Endothelial cell (in vitro differentiated cells): ENCODE measurements around the gene SH2D2A. TPM values are rescaled to one million over a fixed set of nuclear protein-coding genes. Genes with fewer than 3 reads are reported as not detected.

ENCODE experiments used
- DNase-seq: peaks from one replicate; pipeline ENCODE4 v3.0.0; 2021; ENCODE audit warnings: low spot score
- H3K27ac Mint-ChIP-seq: one replicate; pipeline ENCODE4 v1.8.0; 2021; ENCODE audit warnings: mixed read lengths, inconsistent platforms; ENCODE audit not compliant: unreplicated experiment
- H3K27me3 Mint-ChIP-seq: one replicate; pipeline ENCODE4 v1.8.0; 2021; ENCODE audit warnings: mild to moderate bottlenecking, moderate library complexity, mixed read lengths, inconsistent platforms; ENCODE audit not compliant: unreplicated experiment
- H3K36me3 Mint-ChIP-seq: one replicate; pipeline ENCODE4 v1.8.0; 2021; ENCODE audit warnings: mild to moderate bottlenecking, low read depth, mixed read lengths, inconsistent platforms; ENCODE audit not compliant: unreplicated experiment
- H3K4me1 Mint-ChIP-seq: one replicate; pipeline ENCODE4 v1.8.0; 2021; ENCODE audit warnings: mild to moderate bottlenecking, mixed read lengths, inconsistent platforms; ENCODE audit not compliant: unreplicated experiment
- H3K4me3 Mint-ChIP-seq: one replicate; pipeline ENCODE4 v1.8.0; 2021; ENCODE audit warnings: mild to moderate bottlenecking, mixed read lengths, inconsistent platforms; ENCODE audit not compliant: unreplicated experiment
- H3K9me3 Mint-ChIP-seq: one replicate; pipeline ENCODE4 v1.8.0; 2021; ENCODE audit warnings: mixed read lengths, inconsistent platforms; ENCODE audit not compliant: unreplicated experiment
- total RNA-seq: library from RNA; stranded (reverse); fragmentation: NEBNext Ultra II Directional; extraction: Animal tissue kit (Norgen Biotek cat#: 25700); gene quantifications from one replicate; pipeline ENCODE4 v1.2.1, GENCODE V29; 2021; ENCODE audit not compliant: unreplicated experiment
- TF ChIP-seq, protein P1 (sequence below): fragments of 200-600 bp; sonication (generic); IDR thresholded peaks from one replicate; pipeline ENCODE4 v1.5.0; 2021; ENCODE audit warnings: antibody characterized with exemption; ENCODE audit not compliant: unreplicated experiment

The SH2D2A gene
- total RNA-seq, 1 donor from 2014 or later: not detected

DNA sequence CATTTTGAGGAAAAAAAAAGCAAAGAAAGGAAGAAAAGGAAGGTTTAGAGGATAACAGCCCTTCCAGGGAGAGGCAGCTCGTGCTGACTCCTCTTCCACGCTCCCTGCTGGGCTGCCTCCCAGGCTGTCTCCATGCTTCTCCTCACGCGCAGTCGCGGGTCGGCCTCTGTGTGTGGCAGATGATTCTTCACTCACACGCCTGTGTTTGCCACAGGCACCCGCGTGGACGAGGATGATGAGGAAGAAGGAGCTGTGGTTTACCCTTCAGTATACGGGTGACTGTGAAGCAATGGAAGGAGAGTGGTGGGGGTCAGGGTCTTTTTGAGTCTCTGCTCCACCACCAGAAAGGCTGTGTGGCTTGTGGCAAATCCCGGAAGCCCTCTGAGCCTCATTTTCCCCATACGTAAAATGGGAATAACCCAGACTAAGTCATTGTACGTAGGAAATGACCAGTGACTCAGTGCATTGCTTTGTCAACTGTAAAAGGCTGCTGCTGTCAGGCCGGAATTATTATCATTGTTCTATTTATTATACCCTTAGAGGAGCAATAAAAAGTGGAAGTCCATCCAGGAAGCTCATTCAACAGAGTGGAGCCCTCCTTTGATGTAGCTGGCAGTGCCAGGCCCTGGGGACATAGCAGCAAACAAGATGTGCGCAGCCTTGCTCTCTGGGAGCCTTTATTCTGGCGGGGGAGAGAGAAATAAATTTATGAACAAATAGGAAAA, 11.9 kb upstream of the SH2D2A start:
- Mint-ChIP-seq H3K27me3 (peaks cover 6% of the 10 kb centered on the region), H3K27ac (no peak overlapping the region), H3K4me1 (no peaks in the 10 kb centered on the region), H3K36me3 (peaks cover 3% of the 10 kb centered on the region), H3K4me3 (no peak overlapping the region), H3K9me3 (no peaks in the 10 kb centered on the region)
- no peak for DNase-seq
- TF ChIP-seq, protein P1, sequence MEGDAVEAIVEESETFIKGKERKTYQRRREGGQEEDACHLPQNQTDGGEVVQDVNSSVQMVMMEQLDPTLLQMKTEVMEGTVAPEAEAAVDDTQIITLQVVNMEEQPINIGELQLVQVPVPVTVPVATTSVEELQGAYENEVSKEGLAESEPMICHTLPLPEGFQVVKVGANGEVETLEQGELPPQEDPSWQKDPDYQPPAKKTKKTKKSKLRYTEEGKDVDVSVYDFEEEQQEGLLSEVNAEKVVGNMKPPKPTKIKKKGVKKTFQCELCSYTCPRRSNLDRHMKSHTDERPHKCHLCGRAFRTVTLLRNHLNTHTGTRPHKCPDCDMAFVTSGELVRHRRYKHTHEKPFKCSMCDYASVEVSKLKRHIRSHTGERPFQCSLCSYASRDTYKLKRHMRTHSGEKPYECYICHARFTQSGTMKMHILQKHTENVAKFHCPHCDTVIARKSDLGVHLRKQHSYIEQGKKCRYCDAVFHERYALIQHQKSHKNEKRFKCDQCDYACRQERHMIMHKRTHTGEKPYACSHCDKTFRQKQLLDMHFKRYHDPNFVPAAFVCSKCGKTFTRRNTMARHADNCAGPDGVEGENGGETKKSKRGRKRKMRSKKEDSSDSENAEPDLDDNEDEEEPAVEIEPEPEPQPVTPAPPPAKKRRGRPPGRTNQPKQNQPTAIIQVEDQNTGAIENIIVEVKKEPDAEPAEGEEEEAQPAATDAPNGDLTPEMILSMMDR: no peak

DNA sequence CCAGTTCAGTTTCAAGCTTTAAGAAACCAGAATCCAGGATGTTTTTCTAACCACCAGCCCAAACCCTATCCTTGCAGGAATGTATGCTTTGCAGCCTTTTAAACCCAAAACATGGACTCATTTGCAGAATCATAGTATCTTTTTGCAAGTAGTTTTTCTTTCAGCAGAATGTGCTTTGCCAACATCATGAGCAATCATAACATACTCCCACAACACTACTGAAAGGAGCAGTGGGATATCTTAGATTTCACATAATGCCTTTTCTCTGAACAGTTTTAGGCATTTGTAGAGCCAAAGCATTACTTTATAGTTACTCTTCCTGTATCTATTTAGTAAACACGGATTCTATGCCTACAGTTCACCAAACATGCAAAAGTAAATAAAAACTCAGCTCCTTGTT, 10.0 kb upstream of the SH2D2A start:
- DNase-seq: no peak
- TF ChIP-seq, protein P1: no peak
- no peak overlapping the region for H3K27ac Mint-ChIP-seq
- H3K4me1 Mint-ChIP-seq: peaks cover 8% of the 10 kb centered on the region
- H3K36me3 Mint-ChIP-seq: peaks cover 3% of the 10 kb centered on the region
- H3K27me3 Mint-ChIP-seq: peaks cover 5% of the 10 kb centered on the region
- no peaks in the 10 kb centered on the region for H3K9me3 Mint-ChIP-seq
- no peak overlapping the region for H3K4me3 Mint-ChIP-seq

DNA sequence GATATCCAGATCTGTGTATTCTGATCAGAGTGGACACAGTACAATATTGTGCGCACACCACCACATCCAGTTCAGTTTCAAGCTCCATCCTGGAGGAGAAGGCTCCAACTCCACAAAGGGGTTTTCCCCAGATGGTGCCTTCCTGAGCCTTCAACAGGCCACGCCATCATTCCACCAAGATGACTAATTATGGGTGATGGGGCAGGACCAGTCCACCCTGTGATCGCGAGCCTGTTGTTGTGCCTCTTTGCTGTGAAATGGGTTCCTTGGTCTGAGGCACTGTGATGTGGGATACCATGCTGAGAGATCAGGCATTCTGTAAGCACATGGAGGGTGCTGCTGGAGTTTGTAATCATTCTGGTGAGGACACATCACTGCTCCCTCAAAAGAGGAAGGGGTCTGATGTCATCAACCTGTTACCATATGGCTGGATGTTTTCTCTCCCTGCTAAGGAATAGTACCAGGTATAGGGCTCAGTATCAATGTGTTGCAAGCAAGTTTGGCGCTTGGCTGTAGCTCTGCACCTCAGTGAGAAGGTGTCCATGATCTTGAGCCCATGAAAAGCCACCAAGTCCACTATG, 6.7 kb upstream of the SH2D2A start:
- no peak for DNase-seq
- Mint-ChIP-seq H3K9me3 (no peaks in the 10 kb centered on the region), H3K27me3 (peaks cover 3% of the 10 kb centered on the region), H3K36me3 (peaks cover 8% of the 10 kb centered on the region), H3K4me1 (peaks cover 8% of the 10 kb centered on the region), H3K4me3 (no peak overlapping the region), H3K27ac (no peak overlapping the region)
- TF ChIP-seq, protein P1: no peak

DNA sequence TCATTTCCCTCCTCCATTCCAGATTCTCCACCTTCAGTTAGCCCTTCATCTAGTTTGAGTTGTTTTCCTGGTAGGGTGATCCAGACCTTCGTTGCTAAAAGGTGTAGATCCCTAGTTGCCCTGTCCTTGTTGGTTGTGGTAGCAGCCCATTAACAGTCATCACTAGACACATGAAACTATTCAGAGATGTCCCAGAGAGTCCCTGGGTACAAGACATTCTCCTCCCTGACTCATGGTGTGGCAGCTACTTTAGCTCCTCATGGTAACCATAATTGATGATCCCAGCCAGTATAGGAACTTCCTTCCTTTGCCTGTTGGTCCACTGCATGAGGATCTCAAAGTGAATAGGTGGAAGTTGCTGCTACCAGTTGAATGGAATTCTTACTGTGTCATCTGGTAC, 6.0 kb upstream of the SH2D2A start:
- Mint-ChIP-seq H3K27me3 (peaks cover 3% of the 10 kb centered on the region), H3K4me3 (no peak overlapping the region), H3K9me3 (no peaks in the 10 kb centered on the region), H3K4me1 (peaks cover 8% of the 10 kb centered on the region), H3K27ac (no peak overlapping the region), H3K36me3 (peaks cover 8% of the 10 kb centered on the region)
- no peak for DNase-seq
- TF ChIP-seq, protein P1: no peak

DNA sequence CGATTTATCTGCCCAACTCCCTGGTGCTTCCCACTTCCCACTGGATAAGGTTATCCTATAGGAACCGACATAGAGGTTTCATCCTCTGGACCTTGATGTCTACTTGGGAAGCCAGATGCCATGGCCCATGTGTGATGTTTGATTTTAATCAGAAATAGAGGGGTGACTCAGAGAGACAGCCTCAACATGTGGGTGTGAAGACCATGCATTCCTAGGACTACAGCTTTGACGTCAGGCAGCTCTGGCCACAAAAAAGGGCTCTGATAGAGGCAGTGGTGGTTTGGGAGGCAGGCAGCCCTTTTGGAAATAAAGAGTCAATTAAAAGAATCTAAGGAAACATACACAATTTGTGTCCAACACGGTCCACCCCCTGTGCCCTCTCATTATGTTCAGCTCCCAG, 5.2 kb upstream of the SH2D2A start:
- Mint-ChIP-seq H3K27ac (no peak overlapping the region), H3K27me3 (peaks cover 3% of the 10 kb centered on the region), H3K4me3 (no peak overlapping the region), H3K36me3 (peaks cover 8% of the 10 kb centered on the region), H3K9me3 (no peaks in the 10 kb centered on the region), H3K4me1 (peaks cover 12% of the 10 kb centered on the region)
- TF ChIP-seq, protein P1: no peak
- DNase-seq: no peak
